CD4-positive, alpha-beta T cell treated with Interleukin-4 for 4 hours (primary cell): Measurements from ENCODE around the gene UCKL1.
"Not testable (repeated sequence)": the region's sequence is repeated elsewhere in the genome, so short reads cannot be mapped to it uniquely, and the experiment has no call there.

ENCODE experiments used
- DNase-seq: peaks from one replicate; pipeline ENCODE4 v3.0.0-alpha.2; 2020

The UCKL1 gene

DNA sequence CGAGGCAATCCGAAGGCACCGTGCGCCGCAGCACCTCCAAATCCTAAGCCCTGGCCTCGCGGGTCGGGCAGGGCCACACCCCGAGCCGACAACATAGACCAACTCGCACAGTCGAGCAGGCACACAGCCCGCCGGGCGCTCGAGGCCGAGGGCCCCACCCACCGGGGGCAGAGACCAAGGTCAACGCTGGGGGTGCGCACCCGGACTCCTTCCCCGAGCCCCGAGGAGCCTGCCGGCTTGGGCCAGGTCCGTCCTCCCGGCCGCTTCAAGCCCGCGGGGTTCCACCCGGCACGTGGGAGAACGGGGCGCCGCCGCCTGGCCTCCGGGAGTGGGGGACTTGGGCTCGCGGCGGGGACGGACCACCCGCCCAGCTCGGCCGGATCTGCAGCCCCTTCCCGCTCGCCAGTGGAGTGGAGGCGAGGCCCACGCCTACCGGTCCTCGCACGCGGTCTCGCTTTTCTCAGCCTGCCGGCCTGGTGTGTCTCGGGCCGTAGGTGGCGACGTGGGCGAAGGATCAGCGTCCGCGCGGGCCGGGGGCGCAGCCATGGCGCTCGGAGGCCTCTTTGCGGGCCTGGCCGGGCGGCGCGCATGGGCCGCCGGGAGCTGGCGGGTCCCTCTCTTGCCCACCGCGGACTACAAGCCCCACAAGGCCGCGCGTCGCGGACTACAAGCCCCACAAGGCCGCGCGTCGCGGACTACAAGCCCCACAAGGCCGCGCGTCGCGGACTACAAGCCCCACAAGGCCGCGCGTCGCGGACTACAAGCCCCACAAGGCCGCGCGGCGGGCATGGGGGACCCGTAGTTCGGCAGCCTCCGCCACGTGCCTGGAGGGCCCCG, at the start of gene UCKL1:
UCKL1 (minus strand) TSS at position 590 of the 837 bp plus-strand sequence; CDS start at position 546, 44 bp downstream.
- DNase-seq, result peak; percentile 88

DNA sequence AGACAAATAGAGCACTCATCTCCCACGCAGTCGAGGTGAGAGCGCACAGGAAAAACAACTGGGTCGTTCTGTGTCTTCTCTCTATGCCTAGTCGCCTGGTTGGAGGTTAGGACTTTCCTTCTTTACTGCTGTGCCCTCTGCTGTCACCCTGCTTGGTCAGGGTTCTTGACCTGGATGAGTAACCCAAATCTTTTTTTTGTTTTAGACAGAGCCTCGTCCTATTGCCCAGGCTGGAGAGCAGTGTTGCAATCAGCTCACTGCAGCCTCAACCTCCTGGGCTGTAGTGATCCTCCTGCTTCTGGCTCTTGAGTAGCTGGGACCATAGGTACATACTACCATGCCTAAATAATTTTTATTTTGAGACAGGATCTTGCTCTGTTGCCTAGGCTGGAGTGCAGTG, 49.2 kb upstream of the UCKL1 start:
- no peak for DNase-seq

DNA sequence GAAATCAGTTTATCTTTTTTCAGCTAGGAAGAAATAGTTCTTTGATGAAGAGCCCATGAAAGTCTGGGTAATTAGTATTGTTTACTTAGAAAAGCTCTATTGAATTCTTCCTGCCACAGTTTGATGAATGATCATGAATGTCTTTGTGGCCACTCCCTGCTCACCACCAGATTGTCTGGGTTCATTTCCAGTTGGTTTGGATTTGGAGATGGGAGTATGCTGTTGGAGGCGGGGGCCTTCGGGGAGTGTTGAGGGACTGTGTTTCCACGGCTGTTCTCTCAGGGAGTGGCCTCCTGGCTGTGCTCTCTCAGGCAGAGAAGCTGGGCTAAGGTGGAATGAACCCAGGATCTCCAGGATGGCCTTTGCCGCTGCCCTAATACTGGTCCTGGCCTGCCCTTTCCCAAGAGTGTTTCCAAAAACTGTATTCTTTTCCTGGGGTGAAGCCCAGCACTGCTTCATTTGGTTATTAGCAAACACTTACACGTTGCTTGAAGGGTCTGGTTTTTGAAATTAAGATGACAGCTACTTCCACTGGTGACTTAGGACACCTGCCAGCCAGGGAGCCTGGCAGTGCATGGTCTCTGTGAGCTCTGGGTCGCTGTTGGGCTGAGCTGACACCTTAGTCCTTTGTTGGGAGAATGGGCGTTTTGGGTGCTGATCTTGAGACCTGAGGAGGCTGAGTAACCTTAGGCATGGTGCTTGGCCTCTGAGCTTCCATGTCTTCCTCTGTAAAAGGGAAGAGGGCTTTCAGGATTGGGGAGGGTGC, 47.9 kb upstream of the UCKL1 start:
- DNase-seq, result no peak

DNA sequence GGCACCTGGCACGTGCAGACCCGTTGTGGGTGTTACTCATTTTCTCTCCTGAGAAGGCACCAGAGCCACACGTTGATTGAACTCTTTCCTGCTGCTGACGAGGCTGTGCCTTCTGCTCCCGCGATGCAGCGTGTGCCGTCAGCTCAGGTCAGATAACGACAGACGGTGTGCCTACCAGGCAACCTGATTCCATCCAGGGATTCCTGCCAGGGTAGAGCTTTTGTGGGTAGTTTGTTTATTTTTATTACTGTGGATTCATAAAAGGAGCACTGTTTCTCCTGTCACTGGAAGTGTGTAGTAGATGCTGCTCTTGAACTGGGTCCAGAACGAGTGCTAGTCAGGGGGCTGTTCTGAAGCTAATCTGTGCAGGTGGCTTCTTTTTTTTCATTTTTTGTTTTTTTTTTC, 45.4 kb upstream of the UCKL1 start:
- no peak for DNase-seq

DNA sequence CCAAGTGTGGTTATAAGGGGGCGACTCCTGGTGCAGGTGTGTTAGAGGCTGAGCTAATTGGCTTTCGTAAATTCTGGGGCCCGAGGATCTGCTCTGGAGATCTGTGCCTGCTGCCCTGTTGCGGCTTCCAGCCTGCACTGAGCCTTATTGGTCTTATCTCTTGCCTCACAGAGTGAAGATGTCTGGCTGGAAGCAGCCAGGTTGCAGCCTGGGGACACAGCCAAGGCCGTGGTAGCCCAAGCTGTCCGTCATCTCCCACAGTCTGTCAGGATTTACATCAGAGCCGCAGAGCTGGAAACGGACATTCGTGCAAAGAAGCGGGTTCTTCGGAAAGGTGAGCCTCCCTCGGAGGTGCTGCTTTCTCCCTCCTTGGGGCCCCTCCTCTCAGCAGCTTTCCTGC, 44.7 kb upstream of the UCKL1 start:
- DNase-seq, result no peak

DNA sequence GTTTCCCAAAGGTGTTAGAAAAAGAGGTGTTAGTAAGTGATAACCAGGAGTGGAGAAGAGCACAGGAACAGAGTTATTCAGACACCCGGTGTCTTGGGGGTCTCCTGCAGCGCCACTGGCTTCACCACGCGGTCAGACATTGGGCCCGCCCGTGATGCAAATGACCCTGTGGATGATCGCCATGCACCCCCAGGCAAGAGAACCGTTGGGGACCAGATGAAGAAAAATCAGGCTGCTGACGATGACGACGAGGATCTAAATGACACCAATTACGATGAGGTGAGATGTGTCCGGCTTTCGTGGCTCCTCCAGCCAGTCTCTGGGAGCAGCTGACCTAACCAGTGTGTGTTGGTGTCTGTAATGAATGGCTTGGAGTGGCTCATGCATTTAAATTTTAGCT, 26.7 kb upstream of the UCKL1 start:
- no peak for DNase-seq

DNA sequence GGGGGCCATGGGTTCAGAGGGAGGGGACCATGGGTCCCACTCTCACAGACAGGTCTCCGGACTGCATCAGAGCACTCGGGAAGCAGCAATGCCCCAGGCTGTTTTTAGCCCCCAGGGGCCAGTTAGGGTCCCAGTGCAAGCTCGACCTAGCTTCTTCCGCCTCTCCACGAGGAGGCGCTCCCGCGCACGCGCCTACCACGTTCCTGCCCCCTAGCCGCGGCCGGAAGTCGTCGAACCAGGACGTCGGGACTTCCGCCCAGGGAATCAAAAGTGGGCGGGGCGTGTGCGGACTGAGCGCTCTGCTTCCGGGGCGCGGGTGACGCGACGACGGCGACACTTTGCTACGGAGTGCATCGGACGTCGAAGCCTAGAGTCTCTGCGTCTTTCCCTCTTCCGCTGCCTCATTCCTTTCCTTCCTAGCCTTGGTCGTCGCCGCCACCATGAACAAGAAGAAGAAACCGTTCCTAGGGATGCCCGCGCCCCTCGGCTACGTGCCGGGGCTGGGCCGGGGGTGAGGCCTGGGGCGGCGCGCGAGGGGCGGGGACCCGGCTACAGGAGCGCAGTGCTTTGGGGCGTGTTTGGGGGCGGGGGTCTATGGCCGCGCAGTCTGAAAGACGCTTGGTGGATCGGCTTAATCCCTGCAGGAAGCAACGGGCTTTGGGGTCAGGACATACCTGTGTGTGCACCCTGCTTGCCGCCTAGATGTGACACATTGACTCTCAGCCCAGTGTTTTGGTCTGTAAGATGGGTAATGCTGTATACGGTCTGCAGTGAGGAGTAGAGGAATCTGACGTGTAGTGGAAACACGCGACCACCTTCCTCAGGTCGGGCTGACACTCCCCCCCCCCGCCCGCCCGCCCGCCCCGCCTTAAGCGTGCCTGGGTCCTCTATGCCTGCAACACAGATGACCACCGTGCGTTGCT, 24.9 kb upstream of the UCKL1 start, which contains the start of gene PRPF6:
PRPF6 (plus strand) TSS at position 327 of the 923 bp plus-strand sequence; CDS start at position 441, 114 bp downstream.
- peak; percentile 94 for DNase-seq

DNA sequence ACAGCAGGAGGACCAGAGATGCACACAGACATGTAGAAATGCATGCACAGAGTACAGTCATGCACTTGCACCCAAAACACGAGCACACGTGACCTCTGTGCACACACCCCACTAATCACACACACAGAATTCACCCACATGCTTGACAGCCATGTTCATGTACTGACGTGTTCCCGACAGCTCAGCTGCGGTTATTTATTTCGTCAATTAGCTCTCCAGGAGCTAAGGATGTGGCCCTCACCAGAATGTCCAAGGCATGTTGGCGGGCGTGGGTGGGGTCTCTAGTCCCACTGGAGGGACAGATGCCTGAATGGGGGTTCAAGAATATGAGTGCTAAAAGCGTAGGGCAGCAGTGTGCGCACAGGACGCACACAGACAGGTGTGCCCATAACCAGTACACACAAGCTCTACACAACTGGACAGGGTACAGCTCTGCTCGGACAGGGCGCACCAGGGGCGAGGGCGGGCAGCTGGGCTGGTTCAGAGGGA, 24.1 kb upstream of the UCKL1 start:
- peak; percentile 53 for DNase-seq

DNA sequence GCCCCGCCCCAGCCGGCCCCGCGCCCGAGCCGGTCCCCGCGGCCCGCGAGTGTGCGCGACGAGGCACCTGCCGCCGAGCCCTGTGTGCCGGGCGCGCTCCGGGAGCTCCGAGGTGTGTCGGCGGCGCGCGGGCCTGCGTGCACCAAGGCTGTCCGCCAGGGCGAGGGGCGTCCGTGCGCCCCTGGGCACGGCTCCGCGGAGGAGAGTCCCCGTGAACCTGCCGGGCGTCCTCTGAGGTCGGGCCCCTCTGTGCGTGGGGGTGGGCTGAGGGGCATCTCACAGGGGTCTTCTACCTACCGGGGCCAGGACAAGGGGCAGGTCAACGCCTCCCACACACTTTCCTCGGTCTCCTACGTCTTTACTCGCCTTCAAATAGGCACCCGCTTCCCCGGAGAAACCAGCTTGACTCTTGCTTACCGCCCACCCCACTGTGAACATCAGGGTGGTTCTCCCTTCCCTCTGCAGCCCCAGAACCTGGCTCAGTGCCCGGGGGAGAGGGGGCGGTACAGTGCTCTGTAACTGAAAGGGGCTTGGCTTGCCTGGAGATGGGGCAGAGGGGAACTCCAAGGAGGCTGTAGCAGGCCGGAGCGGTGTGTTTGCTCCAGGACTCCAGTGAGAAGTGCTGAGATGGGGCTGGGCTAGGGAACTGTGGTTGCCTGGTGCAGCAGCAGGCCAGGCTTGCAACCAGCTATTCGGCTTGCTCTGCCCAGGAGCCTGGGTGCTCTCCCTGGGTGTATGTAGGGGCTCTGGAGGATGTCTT, 23.5 kb upstream of the UCKL1 start, which contains the start of gene SAMD10:
SAMD10 (minus strand) TSS at position 86 of the 760 bp plus-strand sequence. CDS start 175 bp downstream, outside the sequence.
- peak; percentile 58 for DNase-seq

DNA sequence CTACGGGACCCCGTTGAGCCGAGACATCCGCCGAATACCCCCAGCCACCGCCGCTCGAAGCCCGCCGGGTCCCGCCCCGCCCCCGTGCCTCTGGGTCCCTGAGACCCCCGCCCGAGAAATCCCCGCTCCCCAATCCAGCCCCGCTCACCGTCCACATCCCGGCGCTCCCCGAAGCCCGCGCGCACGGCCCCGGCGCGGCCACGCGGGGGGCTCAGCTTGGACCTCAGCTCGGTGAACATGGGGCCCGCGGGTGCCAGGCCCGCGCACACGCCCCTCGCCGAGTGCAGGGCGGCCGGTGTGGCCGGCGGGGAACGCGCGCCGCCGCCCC, 23.0 kb upstream of the UCKL1 start:
- DNase-seq, result no peak

DNA sequence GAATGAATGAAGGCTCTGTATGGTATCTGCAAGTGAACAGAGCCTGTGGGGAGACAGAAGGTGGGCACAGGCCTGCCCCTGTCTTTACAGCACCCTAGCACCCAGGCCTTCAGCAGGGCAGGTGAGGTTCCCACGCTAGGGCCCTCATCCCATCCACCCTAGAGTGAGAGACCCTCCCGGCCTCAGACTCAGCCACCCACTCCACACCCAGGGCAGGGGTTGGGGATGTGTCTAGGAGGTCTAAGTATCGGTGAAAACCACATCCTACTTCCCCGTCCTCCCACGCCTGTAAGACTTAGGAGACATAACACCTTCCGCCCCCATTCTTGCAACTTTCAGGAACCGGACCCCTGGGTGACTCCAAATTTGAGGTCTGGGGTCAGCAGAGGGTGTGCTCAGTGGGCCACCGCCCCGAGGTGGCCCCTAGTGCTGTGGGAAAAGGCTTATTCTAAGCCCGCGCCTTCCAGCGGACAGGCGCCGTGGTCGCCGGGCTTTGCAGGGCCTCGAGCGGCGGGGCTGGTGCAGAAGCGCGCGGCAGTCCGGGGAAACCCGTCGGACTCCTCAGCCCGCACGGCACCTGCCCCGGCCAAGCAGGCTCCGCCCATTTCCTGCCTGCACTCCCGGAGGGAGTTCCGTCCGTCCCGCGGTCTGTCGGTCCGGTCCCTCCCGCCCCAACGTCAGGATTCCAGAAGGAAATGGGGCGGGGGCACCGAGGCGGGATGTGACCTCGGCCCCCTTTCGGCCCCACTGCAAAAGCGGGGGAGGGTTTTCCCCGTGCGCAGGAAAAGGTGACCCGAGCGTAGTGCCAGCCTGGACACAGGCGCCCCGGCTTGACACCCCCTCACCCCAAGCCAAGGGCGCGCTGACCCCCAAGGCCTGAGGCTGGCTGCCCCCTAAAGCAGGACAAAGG, 22.4 kb upstream of the UCKL1 start:
- DNase-seq, result peak; percentile 42

DNA sequence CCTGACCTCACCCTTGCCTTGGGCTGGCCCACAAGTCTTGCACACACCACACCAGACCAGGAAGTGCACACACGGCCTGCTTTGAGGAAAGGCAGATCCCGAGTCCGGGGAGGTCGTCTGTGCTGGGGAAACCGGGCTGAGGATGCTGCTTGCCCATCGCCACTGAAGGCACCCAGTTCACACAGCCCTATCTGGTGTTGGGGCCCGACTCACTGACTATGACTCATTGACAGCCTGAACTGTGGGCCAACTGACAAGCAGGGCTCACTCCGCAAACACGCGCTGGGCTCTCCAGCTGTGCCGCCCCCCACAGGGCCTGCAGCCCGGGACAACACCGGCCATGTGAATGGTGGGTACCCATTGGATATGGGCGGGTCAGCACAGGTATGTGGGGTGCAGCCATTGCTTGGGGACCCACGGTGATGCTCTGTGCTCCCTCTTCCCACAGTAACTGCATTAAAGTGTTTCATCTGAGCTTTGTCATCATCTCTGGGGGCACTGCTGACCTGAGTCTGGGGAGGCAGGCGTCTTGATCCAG, 21.6 kb upstream of the UCKL1 start:
- DNase-seq, result peak; percentile 68

DNA sequence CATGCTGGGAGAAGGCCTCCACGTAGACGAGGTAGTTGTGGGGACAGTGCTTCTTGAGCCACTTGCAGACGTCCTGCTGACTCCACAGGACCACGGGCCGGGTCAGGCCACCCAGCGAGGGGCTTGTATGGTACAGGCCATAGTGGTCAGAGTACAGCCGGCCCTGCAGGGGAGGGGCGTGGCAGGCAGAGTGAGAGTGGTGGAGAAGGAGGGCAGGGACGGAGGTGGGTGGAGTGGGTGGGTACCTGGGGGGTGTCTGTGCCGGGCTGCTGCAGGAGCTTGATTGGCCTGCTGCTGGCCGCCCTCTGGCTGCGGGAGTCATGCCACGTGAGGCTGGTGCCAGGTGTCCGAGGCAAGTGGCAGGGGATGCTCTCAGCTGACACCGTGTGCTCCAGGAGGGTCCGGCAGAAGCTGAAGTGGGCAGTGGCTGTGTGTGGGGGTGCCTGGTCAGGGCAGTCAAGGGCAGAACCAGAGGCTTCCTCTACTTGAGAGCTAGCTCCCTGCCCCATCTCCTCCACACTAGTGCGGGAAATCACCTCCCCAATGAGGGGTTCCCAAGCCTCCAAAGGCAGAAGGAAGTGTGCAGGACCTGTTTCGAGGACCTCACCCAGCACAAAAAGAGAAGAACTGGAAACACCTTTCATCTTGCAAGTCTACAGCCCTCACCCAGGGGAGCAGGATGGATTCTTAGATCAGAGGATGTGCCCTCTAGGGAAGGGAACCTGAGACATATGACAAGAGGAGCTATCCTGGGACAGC, 20.9 kb upstream of the UCKL1 start:
- DNase-seq, result no peak

DNA sequence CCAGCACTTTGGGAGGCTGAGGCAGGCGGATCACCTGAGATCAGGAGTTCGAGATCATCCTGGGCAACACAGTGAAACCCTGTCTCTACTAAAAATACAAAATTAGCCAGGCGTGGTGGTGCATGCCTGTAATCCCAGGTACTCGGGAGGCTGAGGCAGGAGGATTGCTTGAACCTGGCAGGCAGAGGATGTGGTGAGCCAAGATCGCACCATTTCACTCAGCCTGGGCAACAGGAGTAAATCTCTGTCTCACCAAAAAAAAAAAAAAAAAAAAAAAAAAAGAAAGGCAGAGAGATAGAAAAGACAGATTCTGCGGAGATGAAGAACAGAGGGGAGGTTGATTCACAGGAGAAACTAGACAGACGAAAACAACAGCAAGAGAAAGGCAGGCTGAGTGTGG, 20.3 kb upstream of the UCKL1 start:
- DNase-seq, result not testable (repeated sequence)

DNA sequence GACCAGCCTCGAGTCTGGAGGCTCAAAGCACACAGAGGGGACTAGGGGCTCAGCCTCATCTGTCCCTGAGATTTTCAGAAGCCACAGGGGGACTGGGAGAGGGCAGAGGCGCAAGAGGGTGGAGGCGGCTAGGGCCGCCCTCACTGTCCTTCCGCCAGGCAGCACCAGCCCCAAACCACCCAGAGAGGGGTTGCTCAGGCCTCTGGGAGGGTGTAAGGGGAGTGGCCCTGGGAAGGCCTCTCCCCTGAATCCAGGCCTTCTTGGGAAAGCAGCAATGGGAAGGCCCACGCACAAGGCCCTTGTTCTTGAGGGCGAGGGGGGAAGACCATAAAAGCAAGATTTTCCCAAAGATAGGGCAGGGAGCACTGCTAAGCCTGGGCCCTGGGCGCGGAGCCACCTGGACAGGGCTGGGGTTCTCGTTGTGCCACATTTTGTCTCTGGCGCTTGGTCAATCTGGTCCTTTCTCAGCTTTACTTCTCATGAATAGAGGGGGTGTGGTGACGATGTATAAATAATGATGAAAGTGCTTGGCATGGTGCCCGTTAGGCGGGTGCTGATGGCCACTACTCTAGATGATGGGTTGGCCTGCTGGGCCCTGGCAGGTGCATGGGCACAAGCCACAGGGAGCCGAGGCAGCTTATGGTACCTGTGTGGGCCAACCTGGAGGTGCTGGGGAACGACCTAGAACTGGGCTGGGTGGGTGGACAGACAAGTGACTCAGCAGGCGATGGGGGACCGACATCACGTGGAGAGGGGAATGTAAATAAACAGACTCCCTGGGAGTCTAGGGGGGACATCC, 18.4 kb upstream of the UCKL1 start:
- no peak for DNase-seq

DNA sequence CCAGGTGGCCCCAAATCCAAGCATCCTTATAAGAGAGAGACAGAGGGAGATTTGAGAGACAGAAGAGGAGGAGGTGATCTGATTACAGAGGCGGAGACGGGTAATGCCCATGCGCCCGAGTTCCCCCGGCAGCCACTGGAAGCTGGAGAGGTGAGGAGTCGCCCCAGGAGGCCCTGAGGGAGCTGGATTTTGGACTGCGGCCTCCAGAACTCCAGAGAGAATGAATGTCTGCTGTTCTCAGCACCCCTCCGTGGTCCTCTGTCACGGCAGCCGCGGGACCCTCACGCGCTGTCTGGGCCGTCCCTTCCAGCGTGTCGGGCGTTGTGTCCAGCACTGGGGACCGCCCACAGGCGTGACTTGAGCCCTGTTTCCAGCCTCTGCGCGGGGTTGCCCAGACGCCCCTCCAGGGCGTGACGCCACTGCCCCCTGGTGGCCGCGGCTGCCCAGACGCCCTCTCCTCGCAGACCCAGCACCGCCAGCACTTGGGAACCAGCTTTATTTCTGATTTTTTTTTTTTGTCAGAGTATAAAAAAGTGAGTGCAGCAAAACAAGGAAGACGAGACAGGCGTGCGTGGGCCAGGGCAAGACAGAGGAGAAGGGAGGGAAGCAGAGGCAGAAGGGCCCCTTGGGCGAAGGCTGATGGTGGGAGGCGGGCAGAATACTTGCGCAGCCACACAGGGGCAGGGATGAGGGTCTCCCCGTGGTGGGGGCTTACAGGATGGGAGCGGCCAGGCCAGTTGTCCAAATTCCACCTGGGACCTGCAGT, 17.6 kb upstream of the UCKL1 start:
- peak; percentile 61 for DNase-seq

DNA sequence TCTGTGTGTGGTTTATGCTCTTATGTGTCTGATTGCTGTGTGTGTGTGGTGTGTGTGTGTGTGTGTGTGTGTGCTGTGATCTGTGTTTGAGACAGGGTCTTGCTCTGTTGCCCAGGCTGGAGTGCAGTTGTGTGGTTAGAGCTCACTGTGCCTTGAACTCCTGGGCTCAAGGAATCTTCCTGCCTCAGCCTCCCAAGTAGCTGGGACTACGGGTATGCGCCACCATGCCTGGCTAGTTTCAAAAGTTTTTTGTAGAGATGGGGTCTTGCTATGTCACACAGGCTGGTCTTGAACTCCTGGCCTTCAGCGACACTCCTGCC, 16.9 kb upstream of the UCKL1 start:
- no peak for DNase-seq
